Activated CD4-positive, alpha-beta memory T cell treated with anti-CD3 and anti-CD28 coated beads for 36 hours (primary cell): ENCODE data around the gene CACNA1A. TPM values are rescaled to one million over a fixed set of nuclear protein-coding genes. Genes with fewer than 3 reads are reported as not detected.
A peak's percentile ranks its signal among the peaks of the same experiment; 100 is the strongest.
"Not testable (repeated sequence)": the region's sequence is repeated elsewhere in the genome, so short reads cannot be mapped to it uniquely, and the experiment has no call there.

Source experiments
- CTCF ChIA-PET: fragments of 350-600 bp; sonication (Branson Sonifier 250); formaldehyde crosslinking; loops from one replicate; lab custom pipeline; 2021; ENCODE audit warnings: antibody characterized with exemption, inconsistent platforms; lab: Charles Lee
- POLR2A ChIA-PET: fragments of 350-600 bp; sonication (Branson Sonifier 250); formaldehyde crosslinking; loops from one replicate; lab custom pipeline; 2021; ENCODE audit warnings: antibody characterized with exemption; lab: Charles Lee
- DNase-seq: peaks from one replicate; pipeline ENCODE4 v3.0.0-alpha.2; 2020
- H3K27ac Mint-ChIP-seq: one replicate; pipeline ENCODE4 v1.8.0; 2021; ENCODE audit warnings: mixed read lengths
- H3K27me3 Mint-ChIP-seq: one replicate; pipeline ENCODE4 v1.8.0; 2021; ENCODE audit warnings: mixed read lengths
- H3K36me3 Mint-ChIP-seq: one replicate; pipeline ENCODE4 v1.8.0; 2021; ENCODE audit warnings: mixed read lengths
- H3K4me1 Mint-ChIP-seq: one replicate; pipeline ENCODE4 v1.8.0; 2021; ENCODE audit warnings: low read depth, mixed read lengths
- H3K4me3 Mint-ChIP-seq: one replicate; pipeline ENCODE4 v1.8.0; 2021; ENCODE audit warnings: mild to moderate bottlenecking, mixed read lengths
- H3K9me3 Mint-ChIP-seq: one replicate; pipeline ENCODE4 v1.8.0; 2021; ENCODE audit warnings: mixed read lengths
- intact Hi-C: fragments of 100-400 bp; cut with micrococcal nuclease; formaldehyde crosslinking; loops from one replicate; pipeline ENCODE4 v1.15.1; 2023
- total RNA-seq, 2 experiments: library from RNA; stranded (reverse); gene quantifications; one replicate each; pipeline ENCODE4 v1.2.3, GENCODE V29; 2021

The CACNA1A gene
- under 1 TPM; 0.46 to 0.74 TPM for total RNA-seq

DNA sequence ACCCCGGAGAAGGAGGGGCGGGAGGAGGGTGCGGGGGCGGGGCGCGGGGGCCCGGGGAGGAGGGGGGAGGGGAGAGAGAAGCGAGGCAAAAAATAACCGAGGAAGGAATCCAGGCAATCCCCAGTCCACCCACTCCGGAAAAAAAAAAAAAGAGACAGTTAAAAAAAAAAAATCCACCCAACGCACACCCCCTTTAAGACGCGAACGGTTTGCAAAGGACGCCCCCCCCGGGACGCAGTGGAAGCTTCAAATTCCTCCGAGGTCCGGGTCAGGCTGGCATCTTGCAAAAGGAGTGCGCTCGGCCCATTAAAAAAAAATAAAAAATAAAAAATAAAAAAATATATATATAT lies at the start of gene CACNA1A:
Gene CACNA1A (minus strand): TSS at position 9 of the 350 bp plus-strand sequence. CDS start 255 bp downstream, outside the sequence.
- H3K4me3 Mint-ChIP-seq: peak within 1 kb of the TSS; percentile 39
- H3K9me3 Mint-ChIP-seq: no peaks in the 10 kb centered on the region
- peaks cover 59% of the 10 kb centered on the region for H3K27me3 Mint-ChIP-seq
- POLR2A ChIA-PET: no interaction called here
- H3K36me3 Mint-ChIP-seq: no peaks in the 10 kb centered on the region
- peaks cover 3% of the 10 kb centered on the region for H3K4me1 Mint-ChIP-seq
- no peak for DNase-seq
- intact Hi-C loops: no loop called here
- H3K27ac Mint-ChIP-seq: no peak within 1 kb of the TSS
- CTCF ChIA-PET: interaction anchor here (0.6 kb wide), 2 partner anchors 83 to 446 kb away, joined by 3 read pairs; no protein-coding TSS in a partner anchor

- no peak for DNase-seq
- no peak overlapping the region for H3K4me3 Mint-ChIP-seq
- ChIA-PET CTCF (no interaction called here), POLR2A (no interaction called here)
- H3K27ac Mint-ChIP-seq: no peak overlapping the region
- no peaks in the 10 kb centered on the region for H3K4me1 Mint-ChIP-seq
- H3K27me3 Mint-ChIP-seq: peaks cover 15% of the 10 kb centered on the region
- intact Hi-C loops: no loop called here
- no peaks in the 10 kb centered on the region for H3K36me3 Mint-ChIP-seq
- no peaks in the 10 kb centered on the region for H3K9me3 Mint-ChIP-seq
These were observed 48.4 kb upstream of the CACNA1A start for GRCh38 chr19:13554506-13555240.

- H3K27me3 Mint-ChIP-seq: peaks cover 16% of the 10 kb centered on the region
- H3K27ac Mint-ChIP-seq: no peak overlapping the region
- no peak overlapping the region for H3K4me3 Mint-ChIP-seq
- H3K4me1 Mint-ChIP-seq: no peaks in the 10 kb centered on the region
- H3K36me3 Mint-ChIP-seq: no peaks in the 10 kb centered on the region
- POLR2A ChIA-PET: no interaction called here
- CTCF ChIA-PET: no interaction called here
- H3K9me3 Mint-ChIP-seq: no peaks in the 10 kb centered on the region
- intact Hi-C loops: no loop called here
- no peak for DNase-seq
These were observed 47.7 kb upstream of the CACNA1A start for GRCh38 chr19:13553880-13554400.

DNA sequence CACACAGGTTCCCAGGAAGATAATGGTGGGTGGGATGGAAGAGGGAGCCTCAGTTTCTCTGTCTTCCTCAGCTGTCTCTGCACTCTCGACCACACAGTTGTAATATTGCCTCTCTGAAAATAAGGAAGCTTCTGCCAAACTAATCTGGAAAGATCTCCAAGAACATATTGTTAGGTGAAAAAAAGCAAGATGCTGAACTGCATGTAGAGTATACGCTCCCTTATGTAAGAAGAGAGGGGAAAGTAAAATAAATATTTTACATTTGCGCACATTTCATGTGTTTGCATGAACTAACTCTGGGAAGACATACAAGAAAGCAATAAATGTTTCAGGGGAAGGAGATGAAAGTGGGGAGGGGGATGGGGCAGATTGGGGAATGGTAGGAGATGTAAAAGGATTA lies 41.9 kb upstream of the CACNA1A start:
- Mint-ChIP-seq H3K9me3 (no peaks in the 10 kb centered on the region), H3K27ac (no peak overlapping the region), H3K4me3 (no peak overlapping the region), H3K4me1 (no peaks in the 10 kb centered on the region), H3K36me3 (no peaks in the 10 kb centered on the region), H3K27me3 (peaks cover 19% of the 10 kb centered on the region)
- ChIA-PET POLR2A (no interaction called here), CTCF (no interaction called here)
- intact Hi-C loops: no loop called here
- DNase-seq: no peak

- ChIA-PET CTCF (no interaction called here), POLR2A (no interaction called here)
- Mint-ChIP-seq H3K4me1 (no peaks in the 10 kb centered on the region), H3K27ac (no peak overlapping the region), H3K4me3 (no peak overlapping the region), H3K9me3 (no peaks in the 10 kb centered on the region), H3K27me3 (peaks cover 16% of the 10 kb centered on the region), H3K36me3 (no peaks in the 10 kb centered on the region)
- intact Hi-C loops: no loop called here
- no peak for DNase-seq
These were observed 40.8 kb upstream of the CACNA1A start for GRCh38 chr19:13547102-13547501.

GRCh38 chr19:13544423-13544822 lies 38.1 kb upstream of the CACNA1A start:
- H3K36me3 Mint-ChIP-seq: no peaks in the 10 kb centered on the region
- H3K9me3 Mint-ChIP-seq: no peaks in the 10 kb centered on the region
- DNase-seq: no peak
- H3K27ac Mint-ChIP-seq: no peak overlapping the region
- POLR2A ChIA-PET: no interaction called here
- no peak overlapping the region for H3K4me3 Mint-ChIP-seq
- H3K27me3 Mint-ChIP-seq: peaks cover 18% of the 10 kb centered on the region
- intact Hi-C loops: no loop called here
- no peaks in the 10 kb centered on the region for H3K4me1 Mint-ChIP-seq
- CTCF ChIA-PET: no interaction called here

DNA sequence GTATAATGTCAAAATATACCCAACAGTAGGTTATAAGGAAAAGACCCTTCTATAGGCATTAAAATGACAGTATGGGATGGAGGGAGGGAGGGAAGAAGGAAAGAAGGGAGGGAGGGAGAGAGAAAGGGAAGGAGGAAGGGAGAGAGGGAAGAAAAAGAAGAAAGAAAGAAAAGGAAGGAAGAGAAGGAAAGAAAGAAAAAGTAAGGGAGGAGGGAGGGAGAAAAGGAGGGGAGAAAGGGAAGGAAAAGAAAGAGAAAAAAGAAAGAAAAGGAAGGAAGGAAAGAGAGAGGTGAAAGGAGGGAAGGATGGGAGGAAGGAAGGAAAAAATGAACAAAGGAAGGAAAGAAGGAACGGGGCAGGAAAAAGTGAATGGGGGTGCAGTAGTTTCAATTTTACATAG lies 35.3 kb upstream of the CACNA1A start:
- ChIA-PET CTCF (no interaction called here), POLR2A (no interaction called here)
- Mint-ChIP-seq H3K9me3 (no peaks in the 10 kb centered on the region), H3K27me3 (peaks cover 30% of the 10 kb centered on the region), H3K36me3 (no peaks in the 10 kb centered on the region), H3K4me1 (no peaks in the 10 kb centered on the region), H3K27ac (no peak overlapping the region), H3K4me3 (no peak overlapping the region)
- intact Hi-C loops: no loop called here
- DNase-seq: no peak

DNA sequence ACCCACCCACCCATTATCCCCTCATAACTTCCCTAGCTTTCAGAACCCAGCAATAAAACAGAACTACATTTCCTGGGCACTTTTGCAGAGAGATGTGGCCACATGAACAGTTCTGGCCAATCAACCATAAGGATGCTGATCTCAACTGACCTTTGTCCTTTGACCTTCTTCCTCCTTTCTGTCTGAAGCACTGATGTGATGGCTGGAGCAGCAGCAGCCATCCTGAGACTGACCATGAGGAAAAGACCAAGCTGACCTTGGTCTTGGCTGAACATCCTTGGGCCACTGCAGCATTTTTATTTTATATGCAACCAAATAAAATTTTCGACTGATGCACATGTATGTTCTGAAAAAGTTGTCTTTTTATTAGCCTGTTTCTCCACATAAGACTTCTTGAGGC lies 33.1 kb upstream of the CACNA1A start:
- Mint-ChIP-seq H3K4me3 (no peak overlapping the region), H3K36me3 (no peaks in the 10 kb centered on the region), H3K9me3 (no peaks in the 10 kb centered on the region), H3K27ac (no peak overlapping the region), H3K27me3 (peaks cover 30% of the 10 kb centered on the region), H3K4me1 (no peaks in the 10 kb centered on the region)
- POLR2A ChIA-PET: no interaction called here
- CTCF ChIA-PET: interaction anchor here (1.0 to 1.1 kb wide), 2 partner anchors 20 to 261 kb away, joined by 3 to 4 read pairs; no protein-coding TSS in a partner anchor
- intact Hi-C loops: no loop called here
- no peak for DNase-seq

DNA sequence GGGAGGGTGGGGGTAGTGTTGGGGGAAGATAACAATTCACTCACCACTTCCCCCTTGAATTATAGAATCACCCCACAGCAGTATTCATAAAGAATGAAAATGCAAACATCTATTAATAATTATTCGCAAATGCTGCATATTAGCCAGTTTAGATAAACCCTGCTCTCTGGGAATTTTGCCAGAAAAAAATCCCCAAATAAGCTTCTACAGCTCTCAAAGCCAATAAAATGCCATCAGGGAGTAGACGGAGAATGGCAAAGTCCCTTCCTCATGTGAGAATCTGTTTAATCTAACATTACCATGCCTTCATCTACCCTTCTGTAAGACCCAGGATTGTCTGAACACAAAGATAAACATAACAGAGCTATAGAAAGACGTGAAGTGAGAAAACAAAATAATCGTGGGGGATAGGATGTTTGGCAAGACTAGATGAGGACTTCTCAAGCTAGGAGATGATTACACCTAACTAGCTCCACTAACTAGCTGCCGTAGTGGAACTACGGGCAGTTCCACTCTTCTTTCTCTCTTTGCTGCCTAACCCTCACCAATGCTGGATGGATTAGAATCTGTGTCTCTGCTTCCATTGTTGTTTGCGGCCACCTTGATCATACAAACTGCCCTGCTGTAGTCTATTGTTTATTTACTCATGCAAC lies 32.4 kb upstream of the CACNA1A start:
- ChIA-PET CTCF (interaction anchor here (1.0 to 1.1 kb wide), 2 partner anchors 19 to 261 kb away, joined by 3 to 4 read pairs; no protein-coding TSS in a partner anchor), POLR2A (no interaction called here)
- intact Hi-C loops: no loop called here
- peaks cover 32% of the 10 kb centered on the region for H3K27me3 Mint-ChIP-seq
- H3K9me3 Mint-ChIP-seq: no peaks in the 10 kb centered on the region
- no peak for DNase-seq
- H3K27ac Mint-ChIP-seq: no peak overlapping the region
- no peaks in the 10 kb centered on the region for H3K36me3 Mint-ChIP-seq
- H3K4me3 Mint-ChIP-seq: no peak overlapping the region
- no peaks in the 10 kb centered on the region for H3K4me1 Mint-ChIP-seq

DNA sequence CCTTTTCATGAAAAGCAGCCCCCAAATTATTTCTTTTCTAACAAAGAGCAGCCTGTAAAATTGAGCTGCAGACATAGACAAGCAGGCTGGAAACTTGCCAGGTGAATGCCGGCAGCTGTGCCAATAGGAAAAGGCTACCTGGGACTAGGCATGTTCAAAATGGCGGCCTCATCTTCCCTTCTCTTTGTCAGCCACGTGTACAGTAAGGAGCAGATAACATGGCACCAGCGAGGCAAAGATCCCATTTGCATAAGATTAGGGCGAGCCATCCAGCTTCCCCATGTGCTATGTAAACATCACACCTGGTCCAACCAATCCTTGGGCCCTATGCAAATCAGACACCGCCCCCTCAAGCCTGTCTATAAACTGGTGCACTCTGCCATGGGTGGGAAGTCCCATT lies 31.2 kb upstream of the CACNA1A start:
- CTCF ChIA-PET: no interaction called here
- no peaks in the 10 kb centered on the region for H3K36me3 Mint-ChIP-seq

GRCh38 chr19:13530720-13531119 lies 24.4 kb upstream of the CACNA1A start:
- no peaks in the 10 kb centered on the region for H3K9me3 Mint-ChIP-seq
- H3K27ac Mint-ChIP-seq: no peak overlapping the region
- H3K36me3 Mint-ChIP-seq: no peaks in the 10 kb centered on the region
- intact Hi-C loops: no loop called here
- ChIA-PET POLR2A (no interaction called here), CTCF (no interaction called here)
- no peak overlapping the region for H3K4me3 Mint-ChIP-seq
- no peak for DNase-seq
- no peaks in the 10 kb centered on the region for H3K4me1 Mint-ChIP-seq
- H3K27me3 Mint-ChIP-seq: peaks cover 33% of the 10 kb centered on the region

More for the DNA sequence above, 31.2 kb upstream of the CACNA1A start:
- DNase-seq: no peak
- Mint-ChIP-seq H3K27me3 (peaks cover 26% of the 10 kb centered on the region), H3K9me3 (no peaks in the 10 kb centered on the region), H3K4me3 (no peak overlapping the region), H3K4me1 (no peaks in the 10 kb centered on the region), H3K27ac (no peak overlapping the region)
- intact Hi-C loops: no loop called here
- POLR2A ChIA-PET: no interaction called here

DNA sequence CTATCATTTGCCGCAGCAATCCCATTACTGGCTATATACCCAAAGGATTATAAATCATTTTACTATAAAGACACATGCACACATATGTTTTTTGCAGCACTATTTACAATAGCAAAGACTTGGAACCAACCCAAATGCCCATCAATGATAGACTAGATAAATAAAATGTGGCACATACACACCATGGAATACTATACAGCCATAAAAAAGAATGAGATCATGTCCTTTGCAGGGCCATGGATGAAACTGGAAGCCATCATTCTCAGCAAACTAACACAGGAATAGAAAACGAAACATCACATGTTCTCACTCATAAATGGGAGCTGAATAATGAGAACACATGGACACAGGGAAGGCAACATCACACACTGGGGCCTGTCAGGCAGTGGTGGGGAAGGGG lies 23.4 kb upstream of the CACNA1A start:
- H3K9me3 Mint-ChIP-seq, DNase-seq, CTCF ChIA-PET, H3K4me1 Mint-ChIP-seq, H3K27ac Mint-ChIP-seq, H3K36me3 Mint-ChIP-seq, POLR2A ChIA-PET, H3K4me3 Mint-ChIP-seq, intact Hi-C loops: not testable (repeated sequence)
- H3K27me3 Mint-ChIP-seq: peaks cover 39% of the 10 kb centered on the region
